HG02610 (cell line): ENCODE data around the gene COX7B.
"Not testable (repeated sequence)": the region's sequence is repeated elsewhere in the genome, so short reads cannot be mapped to it uniquely, and the experiment has no call there.

ENCODE experiments used
- ATAC-seq: cut with Tn5 transposase; IDR thresholded peaks from one replicate; pipeline ENCODE4 v1.9.1; 2021; ENCODE audit warnings: mild to moderate bottlenecking, moderate library complexity; ENCODE audit not compliant: unreplicated experiment

COX7B gene

GRCh38 chrX:77899081-77899828 is at the start of gene COX7B:
Gene COX7B, plus strand, starts transcription at chrX:77899468. Its CDS starts 86 bp downstream, at chrX:77899554.
- ATAC-seq = peak; percentile 62

DNA sequence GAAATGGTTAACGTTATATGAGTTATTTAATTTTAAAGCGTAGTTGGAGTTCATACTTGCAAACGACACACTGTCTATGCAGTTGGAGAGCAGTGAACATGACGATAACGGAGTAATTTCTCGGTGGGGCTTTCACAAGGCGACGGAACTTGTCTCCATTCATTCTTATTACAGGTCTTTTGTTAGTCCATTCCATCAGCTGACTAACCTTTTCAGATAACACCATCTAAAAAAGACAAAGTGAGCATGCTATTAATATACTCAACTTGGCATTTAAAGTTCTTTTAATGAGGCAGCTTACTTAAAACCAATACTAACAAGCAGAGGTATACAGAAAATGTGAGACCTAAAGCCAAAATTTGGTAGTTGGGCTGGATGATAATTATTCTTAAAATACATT is 23.9 kb upstream of the COX7B start:
- ATAC-seq = no peak

DNA sequence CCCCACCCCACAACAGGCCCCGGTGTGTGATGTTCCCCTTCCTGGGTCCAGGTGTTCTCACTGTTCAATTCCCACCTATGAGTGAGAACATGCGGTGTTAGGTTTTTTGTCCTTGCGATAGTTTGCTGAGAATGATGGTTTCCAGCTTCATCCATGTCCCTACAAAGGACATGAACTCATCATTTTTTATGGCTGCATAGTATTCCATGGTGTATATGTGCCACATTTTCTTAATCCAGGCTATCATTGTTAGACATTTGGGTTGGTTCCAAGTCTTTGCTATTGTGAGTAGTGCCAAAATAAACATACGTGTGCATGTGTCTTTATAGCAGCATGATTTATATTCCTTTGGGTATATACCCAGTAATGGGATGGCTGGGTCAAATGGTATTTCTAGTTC is 17.9 kb upstream of the COX7B start:
- ATAC-seq = not testable (repeated sequence)

GRCh38 chrX:77892887-77893286 is 6.4 kb upstream of the COX7B start:
- no peak for ATAC-seq

- no peak for ATAC-seq
Measured at GRCh38 chrX:77893713-77894112, 5.6 kb upstream of the COX7B start.

GRCh38 chrX:77894921-77895886 is 4.1 kb upstream of the COX7B start, which contains the start of gene MAGT1:
Gene MAGT1, minus strand, starts transcription at chrX:77895435. Its CDS starts 25 bp downstream, at chrX:77895410.
- peak; percentile 94 for ATAC-seq

DNA sequence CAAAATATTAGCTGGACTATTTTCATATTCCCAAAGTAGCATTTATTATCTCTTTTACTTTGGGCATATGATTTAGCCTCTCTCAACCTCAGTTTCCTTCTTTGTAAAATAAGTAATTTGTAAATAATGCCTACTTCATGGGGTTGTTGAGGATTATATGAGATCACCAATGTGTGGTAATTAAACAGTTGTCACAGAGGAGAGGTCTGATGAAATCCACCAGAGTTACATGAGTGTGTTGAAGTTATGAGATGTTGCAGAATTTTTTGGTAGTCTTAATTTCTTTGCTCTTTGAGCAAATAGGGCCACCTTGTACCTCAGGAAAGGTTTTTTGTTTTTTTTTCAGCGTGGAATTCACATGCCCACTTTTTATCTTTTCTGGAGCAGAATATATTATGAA is 1.4 kb downstream of the COX7B start:
- no peak for ATAC-seq

DNA sequence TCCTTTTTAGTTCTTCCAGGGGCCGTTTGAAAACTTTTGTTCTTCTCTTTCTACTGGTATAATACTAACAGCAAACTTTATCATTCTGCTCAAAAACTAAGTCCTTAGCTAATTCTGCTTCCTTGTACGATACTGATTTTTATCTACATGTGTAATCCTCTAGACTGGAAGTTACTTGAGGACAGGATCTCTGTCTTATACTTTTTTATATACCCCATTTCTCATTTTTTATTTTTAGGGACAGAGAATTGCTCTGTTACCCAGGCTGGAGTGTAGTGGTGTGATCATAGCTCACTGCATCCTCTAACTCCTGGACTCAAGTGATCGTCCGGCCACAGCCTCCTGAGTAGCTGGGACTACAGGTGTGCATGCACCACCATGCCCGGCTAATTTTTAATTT is 2.2 kb downstream of the COX7B start:
- no peak for ATAC-seq

GRCh38 chrX:77910108-77910840 is 11.0 kb downstream of the COX7B start, which contains the start of gene ATP7A:
Gene ATP7A, plus strand, starts transcription at chrX:77910693. Its CDS starts 60,949 bp downstream, at chrX:77971642.
- peak; percentile 98 for ATAC-seq

DNA sequence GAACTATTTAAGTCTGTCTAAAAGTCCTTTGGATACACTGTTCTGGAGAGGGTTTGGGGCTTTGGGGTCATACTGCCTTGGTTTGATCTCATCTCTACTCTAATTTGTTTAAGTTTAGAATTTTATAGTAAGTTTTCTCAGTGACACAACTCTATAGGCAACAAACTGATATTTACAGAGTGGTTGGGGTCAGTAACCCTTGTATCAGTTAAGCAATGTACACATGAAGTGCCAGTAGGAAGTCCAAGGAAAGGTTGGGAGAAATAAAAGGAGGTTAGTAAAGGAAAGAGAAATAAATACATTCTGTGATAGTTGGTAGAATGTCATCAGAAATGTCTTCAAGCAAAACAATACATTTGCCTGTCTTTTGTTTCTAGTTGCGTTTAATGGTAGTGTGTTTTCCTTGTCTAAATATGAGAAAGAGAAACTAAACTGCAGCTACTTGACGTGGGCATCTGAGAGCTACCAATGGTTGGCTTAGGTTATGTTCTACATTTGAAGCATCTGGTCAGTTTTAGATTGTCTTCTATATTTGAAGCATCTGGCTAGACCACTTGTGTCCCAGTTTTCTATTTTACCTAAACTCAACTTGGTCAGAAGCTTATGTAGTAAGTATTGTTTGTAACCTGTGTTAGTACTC is 18.1 kb downstream of the COX7B start:
- ATAC-seq = peak; percentile 57

- no peak for ATAC-seq
Measured at GRCh38 chrX:77918568-77918967, 19.3 kb downstream of the COX7B start.

DNA sequence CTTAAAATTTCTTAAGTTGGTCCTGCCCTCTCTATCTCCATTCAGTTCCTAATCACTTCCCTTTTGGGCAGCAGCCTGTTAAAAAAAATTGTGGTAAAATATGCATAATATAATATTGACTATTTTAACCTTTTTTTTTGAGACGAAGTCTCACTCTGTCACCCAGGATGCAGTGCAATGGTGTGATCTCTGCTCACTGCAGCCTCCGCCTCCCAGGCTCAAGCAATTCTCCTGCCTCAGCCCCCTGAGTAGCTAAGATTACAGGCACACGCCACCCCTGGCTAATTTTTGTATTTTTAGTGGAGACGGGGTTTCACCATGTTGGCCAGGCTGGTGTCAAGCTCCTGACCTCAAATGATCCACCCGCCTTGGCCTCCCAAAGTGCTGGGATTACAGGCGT is 20.1 kb downstream of the COX7B start:
- not testable (repeated sequence) for ATAC-seq

DNA sequence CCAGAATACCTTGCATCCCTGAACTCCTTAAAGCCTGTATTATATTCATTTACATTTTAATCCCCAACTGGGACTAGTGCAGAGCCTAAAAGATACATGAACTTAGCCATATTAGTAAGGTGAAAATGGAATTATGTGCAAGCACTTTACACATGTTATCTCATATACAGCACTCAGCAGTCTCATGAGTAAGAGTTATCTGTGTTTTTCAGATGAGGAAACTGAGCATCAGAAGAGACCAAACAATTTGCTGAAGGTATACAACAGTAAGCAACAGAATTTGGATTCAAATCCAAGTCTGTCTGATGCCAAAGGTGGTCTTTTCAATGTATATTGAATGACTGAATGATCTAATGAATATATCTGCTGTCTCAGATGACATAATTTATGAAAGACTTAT is 23.5 kb downstream of the COX7B start:
- no peak for ATAC-seq

DNA sequence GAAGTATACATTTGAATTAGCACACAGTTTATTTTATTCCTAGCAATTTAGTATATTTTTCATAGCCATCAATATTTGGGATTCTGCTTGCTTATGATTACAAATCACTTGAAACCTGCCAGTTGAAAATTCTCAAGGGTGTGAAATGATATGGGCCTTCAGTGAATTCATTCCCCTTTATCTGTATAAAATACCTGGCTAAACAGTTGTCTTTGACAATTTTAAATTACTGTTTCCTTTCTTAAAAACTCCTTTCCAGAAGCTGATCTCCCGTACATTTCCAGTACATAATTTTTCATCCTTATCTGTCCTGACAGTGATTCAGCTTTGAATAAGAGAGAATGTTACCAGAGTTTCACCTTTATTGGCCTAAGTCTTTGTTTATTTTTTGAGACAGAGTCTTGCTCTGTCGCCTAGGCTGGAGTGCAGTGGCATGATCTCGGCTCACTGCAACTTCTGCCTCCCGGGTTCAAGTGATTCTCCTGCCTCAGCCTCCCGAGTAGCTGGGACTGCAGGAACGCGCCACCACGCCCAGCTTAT is 25.1 kb downstream of the COX7B start:
- no peak for ATAC-seq

GRCh38 chrX:77925764-77926163 is 26.5 kb downstream of the COX7B start:
- ATAC-seq = no peak

- no peak for ATAC-seq
Measured at GRCh38 chrX:77930581-77930980, 31.3 kb downstream of the COX7B start.

- no peak for ATAC-seq
Measured at GRCh38 chrX:77935886-77936285, 36.6 kb downstream of the COX7B start.

DNA sequence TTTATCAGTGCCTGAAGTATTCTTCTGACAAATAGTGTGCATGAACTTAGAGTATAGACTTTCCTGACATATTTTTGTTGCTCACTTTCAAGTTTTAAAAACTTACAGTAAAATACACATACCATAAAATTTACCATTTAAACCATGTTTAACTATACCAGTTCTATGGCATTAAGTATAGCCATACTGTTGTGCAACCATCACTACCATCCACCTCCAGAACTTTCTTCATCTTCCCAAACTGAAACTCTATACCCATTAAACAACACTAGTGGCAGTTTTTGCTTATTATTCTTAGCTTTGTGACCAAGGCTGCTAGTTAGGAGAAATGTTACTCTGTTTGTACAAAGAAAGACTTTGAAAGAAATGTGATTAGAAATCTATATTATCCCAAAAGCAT is 37.0 kb downstream of the COX7B start:
- no peak for ATAC-seq

DNA sequence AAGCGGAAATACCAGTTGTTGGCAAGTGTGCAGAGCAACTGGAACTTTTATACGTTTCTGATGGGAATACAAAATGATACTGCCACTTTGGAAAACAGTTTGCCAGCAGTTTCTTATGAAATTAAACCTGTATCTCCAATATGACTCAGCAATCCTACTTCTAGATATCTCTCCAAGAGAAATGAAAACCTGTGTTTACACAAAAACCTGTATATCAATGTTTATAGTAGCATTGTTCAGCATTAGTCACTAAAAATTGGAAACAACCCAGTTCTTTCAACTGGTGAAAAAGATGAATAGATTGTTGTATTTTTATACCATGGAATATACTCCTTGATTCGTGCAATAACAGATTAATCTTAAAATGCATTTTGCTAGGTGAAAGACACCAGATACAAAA is 38.0 kb downstream of the COX7B start:
- ATAC-seq = no peak

GRCh38 chrX:77938083-77938680 is 38.9 kb downstream of the COX7B start:
- ATAC-seq = no peak
